Ishikawa (cell line): Measurements from ENCODE around the gene EXT2.

Experiments used
- RAD21 ChIP-seq: IDR thresholded peaks from 2 replicates; pipeline ENCODE4 v1.6.1; 2012; ENCODE audit warnings: low read depth
- REST ChIP-seq: IDR thresholded peaks from 2 replicates; pipeline ENCODE4 v1.6.1; 2012; ENCODE audit warnings: low read depth, mild to moderate bottlenecking
- YY1 ChIP-seq: IDR thresholded peaks from 2 replicates; pipeline ENCODE4 v1.6.1; 2012; ENCODE audit warnings: low read depth
- ZBTB7A ChIP-seq: IDR thresholded peaks from 2 replicates; pipeline ENCODE4 v1.6.1; 2012; ENCODE audit warnings: low read depth

GRCh38 chr11:44128729-44129128 lies 33.3 kb downstream of the EXT2 start:
- TF ChIP-seq YY1 (no peak), REST (no peak), ZBTB7A (no peak), RAD21 (no peak)
